GM13977 (cell line): ENCODE data around the gene PSMD1.
"Not testable (repeated sequence)": the region's sequence is repeated elsewhere in the genome, so short reads cannot be mapped to it uniquely, and the experiment has no call there.

ENCODE experiments used
- DNase-seq: peaks from one replicate; pipeline ENCODE4 v3.0.0; 2012; ENCODE audit warnings: low spot score
- in situ Hi-C: fragments of 300-500 bp; cut with MboI; formaldehyde crosslinking; loops from one replicate; pipeline ENCODE4 v1.12.0; 2022; ENCODE audit warnings: low sequenced_read_pairs, low pct_unique_long_range_greater_than_20kb, mixed read lengths, inconsistent platforms; ENCODE audit not compliant: unreplicated experiment
- TF ChIP-seq, protein P1 (sequence below): IDR thresholded peaks from 2 replicates; pipeline ENCODE4 v1.5.1; 2012; ENCODE audit warnings: mild to moderate bottlenecking, control low read depth; ENCODE audit not compliant: insufficient read depth; ENCODE audit errors: extremely low read depth, missing control alignments

The PSMD1 gene

DNA sequence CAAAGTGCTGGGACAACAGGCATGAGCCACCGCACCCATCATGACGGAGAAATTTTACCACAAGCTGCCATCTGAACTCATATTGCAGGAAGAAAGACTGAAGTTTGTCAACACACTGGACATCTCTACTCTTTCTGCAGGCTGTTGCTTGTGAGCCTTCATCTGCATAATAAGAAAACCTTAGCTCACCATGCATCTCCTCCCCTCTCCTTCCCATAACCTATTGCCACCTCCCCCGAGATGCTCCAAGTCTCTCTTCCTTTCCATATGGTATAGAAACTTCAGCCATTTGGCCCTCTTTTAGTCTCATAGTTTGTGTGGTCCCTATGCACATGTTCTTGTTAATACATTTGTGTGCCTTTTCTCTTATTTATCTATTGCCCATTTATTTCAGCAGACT is 38.5 kb upstream of the PSMD1 start:
- in situ Hi-C loops = no loop called here
- DNase-seq = no peak
- TF ChIP-seq, protein P1, sequence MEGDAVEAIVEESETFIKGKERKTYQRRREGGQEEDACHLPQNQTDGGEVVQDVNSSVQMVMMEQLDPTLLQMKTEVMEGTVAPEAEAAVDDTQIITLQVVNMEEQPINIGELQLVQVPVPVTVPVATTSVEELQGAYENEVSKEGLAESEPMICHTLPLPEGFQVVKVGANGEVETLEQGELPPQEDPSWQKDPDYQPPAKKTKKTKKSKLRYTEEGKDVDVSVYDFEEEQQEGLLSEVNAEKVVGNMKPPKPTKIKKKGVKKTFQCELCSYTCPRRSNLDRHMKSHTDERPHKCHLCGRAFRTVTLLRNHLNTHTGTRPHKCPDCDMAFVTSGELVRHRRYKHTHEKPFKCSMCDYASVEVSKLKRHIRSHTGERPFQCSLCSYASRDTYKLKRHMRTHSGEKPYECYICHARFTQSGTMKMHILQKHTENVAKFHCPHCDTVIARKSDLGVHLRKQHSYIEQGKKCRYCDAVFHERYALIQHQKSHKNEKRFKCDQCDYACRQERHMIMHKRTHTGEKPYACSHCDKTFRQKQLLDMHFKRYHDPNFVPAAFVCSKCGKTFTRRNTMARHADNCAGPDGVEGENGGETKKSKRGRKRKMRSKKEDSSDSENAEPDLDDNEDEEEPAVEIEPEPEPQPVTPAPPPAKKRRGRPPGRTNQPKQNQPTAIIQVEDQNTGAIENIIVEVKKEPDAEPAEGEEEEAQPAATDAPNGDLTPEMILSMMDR = no peak

- in situ Hi-C loops = not testable (repeated sequence)
These were observed 31.6 kb upstream of the PSMD1 start for GRCh38 chr2:231025059-231025458.

GRCh38 chr2:231028889-231029288 is 27.8 kb upstream of the PSMD1 start:
- TF ChIP-seq, protein P1 = no peak
- in situ Hi-C loops = no loop called here
- DNase-seq = no peak

More at GRCh38 chr2:231025059-231025458, 31.6 kb upstream of the PSMD1 start:
- DNase-seq = not testable (repeated sequence)

- DNase-seq = no peak
- in situ Hi-C loops = no loop called here
- TF ChIP-seq, protein P1 = no peak
These were observed 27.1 kb upstream of the PSMD1 start for GRCh38 chr2:231029563-231029962.

GRCh38 chr2:231030725-231031124 is 25.9 kb upstream of the PSMD1 start:
- in situ Hi-C loops = no loop called here
- TF ChIP-seq, protein P1 = no peak
- DNase-seq = no peak

DNA sequence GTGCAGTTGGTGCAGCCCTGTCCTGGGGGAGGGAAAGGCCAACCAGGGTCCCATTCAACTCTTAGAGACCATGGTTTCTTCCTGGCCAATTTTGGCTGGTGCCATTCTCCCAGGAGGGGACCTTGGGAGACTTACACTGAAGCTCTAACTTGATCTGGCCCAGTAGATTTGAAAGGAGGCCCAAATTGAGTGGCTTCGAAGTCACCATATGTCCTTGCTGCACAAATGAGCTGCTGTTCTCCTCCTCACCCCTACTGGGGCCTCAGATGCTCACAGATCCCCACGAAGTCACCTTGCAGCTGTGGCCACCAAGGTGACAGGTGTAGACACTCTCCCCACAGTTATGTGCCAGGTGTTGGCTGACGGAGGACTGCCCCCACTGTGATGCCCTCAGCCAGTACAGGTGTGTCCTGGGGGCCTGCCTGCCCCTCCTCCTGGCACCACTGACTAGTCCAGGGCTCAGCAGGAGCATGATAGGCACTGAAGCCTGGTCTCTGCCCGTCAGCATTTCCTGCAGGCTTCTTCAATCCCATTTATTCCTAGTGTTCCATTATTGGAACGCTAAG is 24.0 kb upstream of the PSMD1 start:
- DNase-seq = no peak
- in situ Hi-C loops = no loop called here
- TF ChIP-seq, protein P1 = no peak

- in situ Hi-C loops = no loop called here
- TF ChIP-seq, protein P1 = no peak
These were observed 23.2 kb upstream of the PSMD1 start for GRCh38 chr2:231033147-231034132.

More at GRCh38 chr2:231033147-231034132, 23.2 kb upstream of the PSMD1 start:
- no peak for DNase-seq
